ENCODE measurements around the gene STX18. TPM values are rescaled to one million over a fixed set of nuclear protein-coding genes. Genes with fewer than 3 reads are reported as not detected.

The STX18 gene
- total RNA-seq, 1 experiment from 2014 or later, result 18.5 TPM

GRCh38 chr4:4490041-4490440, 51.8 kb downstream of the STX18 start:
- H3K27ac ChIP-seq (ENCODE audit: low read depth, low read length), result no peak overlapping the region
- H3K27me3 ChIP-seq (ENCODE audit: insufficient read depth, low read length), result no peaks in the 10 kb centered on the region
- H3K36me3 ChIP-seq (ENCODE audit: control insufficient read depth in 1 of 2, insufficient read depth in 2 of 2, low read length in 2 of 2), result no peaks in the 10 kb centered on the region
- H3K9me2 ChIP-seq (ENCODE audit: insufficient read depth), result no peaks in the 10 kb centered on the region
- intact Hi-C loops (cut with micrococcal nuclease), result loop anchor here (5.0 kb wide), 1 partner anchor 372 kb away; no protein-coding TSS in a partner anchor
- no peak overlapping the region for H2AFZ ChIP-seq (ENCODE audit: low read depth, low read length, poor library complexity, severe bottlenecking)
- no peak overlapping the region for H3K4me3 ChIP-seq (replicated peaks in 1 of 2; ENCODE audit: low read depth in 1 of 2, low read length in 2 of 2)
- H3K4me2 ChIP-seq (ENCODE audit: low read length), result no peak overlapping the region
- no peak for ATAC-seq
- BruUV-seq (replicated peaks), result no TSS peak
- peaks cover 13% of the 10 kb centered on the region for H3K79me2 ChIP-seq (ENCODE audit: insufficient read depth, low read length)
- ChIA-PET POLR2A (no interaction called here), CTCF (no interaction called here), RAD21 (ENCODE audit: low non-redundant PET in 1 of 2, low total read pairs in 2 of 2, uncharacterized antibody in 2 of 2, unreplicated experiment in 2 of 2) (interaction anchor here in 1 of 2 experiments (0.6 to 0.7 kb wide), 2 partner anchors 57 to 371 kb away, joined by 3 to 5 read pairs; no protein-coding TSS in a partner anchor)
- H3K4me1 ChIP-seq (ENCODE audit: control insufficient read depth in 1 of 2, insufficient read depth in 2 of 2, low read length in 2 of 2), result no peaks in the 10 kb centered on the region
- H4K20me1 ChIP-seq (ENCODE audit: insufficient read depth), result 0 out of 2 replicates have a peak, but pooled peaks cover 3% of the 10 kb centered on the region
- no peak for TF ChIP-seq YY1 (IDR thresholded peaks at IDR 0.05; ENCODE audit: extremely low read depth, insufficient replicate concordance, low read depth, low read length)
- TF ChIP-seq ZNF274 (IDR thresholded peaks at IDR 0.05; ENCODE audit: low read depth, low read length), result no peak
- no peak for TF ChIP-seq CTCF (IDR thresholded peaks at IDR 0.05 in 2 of 3, conservative IDR thresholded peaks at IDR 0.05 in 1 of 3; ENCODE audit: borderline replicate concordance in 1 of 3, insufficient read depth in 1 of 3, low read depth in 2 of 3, low read length in 2 of 3)
- no peak for TF ChIP-seq ZBTB33 (IDR thresholded peaks at IDR 0.05; ENCODE audit: extremely low read depth, insufficient replicate concordance, low read length)
- TF ChIP-seq RAD21 (IDR thresholded peaks at IDR 0.05; ENCODE audit: low read depth), result no peak
- no peak for TF ChIP-seq MAX (IDR thresholded peaks at IDR 0.05)
- no peak for TF ChIP-seq JUND (IDR thresholded peaks at IDR 0.05)
- TF ChIP-seq POLR2A (IDR thresholded peaks at IDR 0.05; ENCODE audit: borderline replicate concordance, extremely low read depth, insufficient read depth, insufficient read length), result no peak
- no peak for TF ChIP-seq ATF3 (IDR thresholded peaks at IDR 0.05)
- no peak for TF ChIP-seq POLR2AphosphoS5 (IDR thresholded peaks at IDR 0.05; ENCODE audit: low read depth, low read length)
- no peak for TF ChIP-seq TCF7L2 (IDR thresholded peaks at IDR 0.05; ENCODE audit: borderline replicate concordance, extremely low read depth, insufficient read depth, insufficient read length)
- no peak for TF ChIP-seq CBX3 (IDR thresholded peaks at IDR 0.05; ENCODE audit: low read depth)
- TF ChIP-seq CEBPB (IDR thresholded peaks at IDR 0.05; ENCODE audit: low read depth), result no peak
- TF ChIP-seq ZFX (IDR thresholded peaks at IDR 0.05), result no peak
- no peak for TF ChIP-seq EZH2 (IDR thresholded peaks at IDR 0.05)
- no peak for TF ChIP-seq SRF (IDR thresholded peaks at IDR 0.05; ENCODE audit: low read depth)
- TF ChIP-seq EZH2phosphoT487 (IDR thresholded peaks at IDR 0.05; ENCODE audit: borderline replicate concordance), result no peak
- no peak for TF ChIP-seq EGR1 (IDR thresholded peaks at IDR 0.05; ENCODE audit: low read depth)
- no peak for TF ChIP-seq REST (IDR thresholded peaks at IDR 0.05; ENCODE audit: low read depth)
- no peak overlapping the region for H3K9ac ChIP-seq (ENCODE audit: low read length)
- no peak for DNase-seq (ENCODE audit: low read depth, low spot score)
- no peaks in the 10 kb centered on the region for H3K9me3 ChIP-seq (ENCODE audit: control insufficient read depth in 1 of 2, insufficient read depth in 1 of 2, low read depth in 1 of 2, low read length in 2 of 2)
